NCI-H2171 (cell line): ENCODE data around the gene ALOX15B.
"Not testable (repeated sequence)": the region's sequence is repeated elsewhere in the genome, so short reads cannot be mapped to it uniquely, and the experiment has no call there.

ENCODE experiments used
- DNase-seq: peaks from one replicate; lab custom pipeline; 2025; lab: John Stamatoyannopoulos, UW

Gene ALOX15B

DNA sequence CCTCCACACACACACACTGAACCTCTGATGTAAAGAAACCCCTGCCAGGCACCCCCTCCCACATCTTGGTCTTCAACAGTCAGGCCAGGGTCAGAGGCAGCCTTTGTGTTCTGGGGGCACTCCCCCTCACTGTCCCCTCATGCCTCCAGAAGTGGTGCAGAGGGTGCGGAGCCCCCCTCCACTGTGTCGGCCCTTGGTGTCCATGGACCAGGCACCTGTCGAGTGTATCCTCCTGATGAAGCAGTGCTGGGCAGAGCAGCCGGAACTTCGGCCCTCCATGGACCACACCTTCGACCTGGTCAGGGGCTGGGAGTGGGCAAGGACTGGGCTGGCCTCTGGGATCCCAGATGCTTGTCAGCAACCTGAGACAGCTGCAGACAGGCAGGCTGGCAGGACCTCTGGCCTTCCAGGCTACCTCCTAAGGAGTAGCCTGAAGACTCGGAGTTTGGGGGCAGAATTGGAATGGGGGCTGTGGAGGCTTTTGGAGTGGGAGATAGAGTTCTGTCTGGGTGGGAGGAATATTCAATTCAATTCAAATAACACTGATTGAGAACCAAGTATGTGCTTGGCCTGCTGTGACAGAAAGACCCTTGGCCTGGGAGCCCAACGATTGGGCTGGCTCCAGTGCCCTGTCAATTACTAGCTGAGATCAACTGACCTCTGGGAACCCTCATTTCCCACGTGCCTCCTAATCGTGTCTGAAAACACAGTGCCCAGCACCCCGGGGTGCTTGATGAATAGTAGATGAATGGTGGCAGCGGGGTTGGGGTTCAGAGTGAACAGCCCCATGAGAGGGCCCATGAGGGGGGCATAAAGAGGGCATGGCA is 24.9 kb upstream of the ALOX15B start:
- no peak for DNase-seq

DNA sequence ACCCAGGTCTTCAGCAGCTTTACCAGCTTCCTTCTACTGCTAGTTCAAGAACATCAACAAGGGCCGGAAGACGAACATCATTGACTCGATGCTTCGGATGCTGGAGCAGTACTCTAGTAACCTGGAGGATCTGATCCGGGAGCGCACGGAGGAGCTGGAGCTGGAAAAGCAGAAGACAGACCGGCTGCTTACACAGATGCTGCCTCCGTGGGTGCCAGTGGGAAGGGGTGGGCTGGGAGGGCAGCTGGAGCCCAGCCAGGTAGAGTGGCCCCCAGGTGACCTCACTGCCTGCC is 24.4 kb upstream of the ALOX15B start:
- no peak for DNase-seq

DNA sequence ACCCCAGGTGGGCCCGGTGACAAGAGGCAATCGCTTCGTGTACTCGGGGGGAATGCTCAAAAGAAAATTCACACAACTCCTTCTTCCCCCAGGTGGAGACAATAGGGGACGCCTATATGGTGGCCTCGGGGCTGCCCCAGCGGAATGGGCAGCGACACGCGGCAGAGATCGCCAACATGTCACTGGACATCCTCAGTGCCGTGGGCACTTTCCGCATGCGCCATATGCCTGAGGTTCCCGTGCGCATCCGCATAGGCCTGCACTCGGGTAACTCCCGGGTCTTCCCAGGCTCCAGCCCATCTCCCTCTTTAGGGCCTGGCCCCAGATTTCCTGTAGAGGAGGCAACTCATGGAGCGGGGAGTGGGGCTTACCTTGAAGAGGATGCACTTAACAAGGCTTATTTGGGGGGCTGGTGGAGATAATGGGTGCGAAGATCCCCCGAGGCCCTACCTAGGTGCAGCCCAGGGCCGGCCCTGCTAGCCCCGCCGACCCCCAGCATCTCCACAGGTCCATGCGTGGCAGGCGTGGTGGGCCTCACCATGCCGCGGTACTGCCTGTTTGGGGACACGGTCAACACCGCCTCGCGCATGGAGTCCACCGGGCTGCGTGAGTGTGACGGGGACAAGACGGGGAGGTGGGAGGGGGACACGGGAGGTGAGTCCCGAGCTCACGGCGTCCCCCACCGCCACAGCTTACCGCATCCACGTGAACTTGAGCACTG is 23.5 kb upstream of the ALOX15B start:
- no peak for DNase-seq

DNA sequence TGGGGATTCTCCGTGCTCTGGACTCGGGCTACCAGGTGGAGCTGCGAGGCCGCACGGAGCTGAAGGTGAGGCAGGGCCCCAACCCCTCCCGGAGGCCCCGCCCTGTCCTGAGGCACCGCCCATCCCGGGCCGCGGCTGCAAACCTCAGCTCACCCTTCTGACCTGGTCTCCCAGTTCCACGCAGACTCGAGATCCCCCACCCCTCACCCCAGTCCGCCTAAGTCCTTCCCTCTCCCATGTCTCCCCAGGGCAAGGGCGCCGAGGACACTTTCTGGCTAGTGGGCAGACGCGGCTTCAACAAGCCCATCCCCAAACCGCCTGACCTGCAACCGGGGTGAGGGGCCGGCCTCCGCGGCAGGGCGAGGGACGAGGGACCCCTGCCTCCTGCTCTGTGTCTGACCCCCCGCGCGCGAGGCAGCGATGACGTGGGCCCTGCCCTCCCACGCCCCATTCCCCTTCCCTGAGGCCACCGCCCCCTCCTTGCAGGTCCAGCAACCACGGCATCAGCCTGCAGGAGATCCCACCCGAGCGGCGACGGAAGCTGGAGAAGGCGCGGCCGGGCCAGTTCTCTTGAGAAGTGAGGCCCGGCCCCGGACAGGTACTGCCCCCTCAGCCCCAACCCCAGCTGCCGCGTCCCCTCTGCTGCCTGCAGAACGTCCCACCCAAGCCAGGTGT is 22.8 kb upstream of the ALOX15B start:
- no peak for DNase-seq

DNA sequence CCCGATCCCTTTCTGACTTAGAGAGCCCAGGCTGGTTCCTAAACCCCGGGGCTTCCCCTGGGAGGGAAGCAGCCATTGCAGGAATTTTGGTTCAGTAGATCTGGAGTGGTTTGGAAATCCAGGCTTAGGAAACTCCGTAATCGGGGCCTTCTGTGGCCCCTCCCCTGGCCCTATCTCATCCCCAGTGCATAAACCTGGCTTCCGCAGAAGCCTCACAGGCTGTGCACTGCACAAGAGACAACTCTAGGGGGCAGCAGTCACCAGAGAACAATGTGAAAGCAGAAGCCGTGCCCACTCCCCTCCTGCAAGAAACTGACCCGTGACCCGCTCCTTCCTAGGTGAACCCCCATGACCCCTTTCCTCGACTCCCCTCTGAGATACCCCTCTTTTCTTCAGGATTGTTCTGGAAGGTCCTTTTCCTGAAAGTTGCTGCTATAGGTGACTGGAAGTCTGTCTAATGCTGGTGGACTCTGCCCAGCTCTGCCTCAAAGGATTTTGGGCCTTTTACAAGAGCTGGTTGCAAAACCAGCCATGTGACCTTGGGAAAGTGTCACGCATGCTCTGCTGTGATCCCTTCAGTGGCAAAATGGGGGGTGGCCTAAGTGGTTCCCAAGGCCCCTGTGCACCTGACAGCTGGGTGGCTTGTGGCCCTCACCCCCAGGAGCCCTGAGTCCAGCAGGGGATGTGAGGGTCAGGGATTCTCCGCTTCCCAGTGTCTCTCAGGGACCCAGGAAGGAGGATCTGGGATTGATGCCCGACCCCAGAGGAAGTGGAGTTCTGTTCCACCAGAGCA is 22.0 kb upstream of the ALOX15B start:
- DNase-seq = no peak

DNA sequence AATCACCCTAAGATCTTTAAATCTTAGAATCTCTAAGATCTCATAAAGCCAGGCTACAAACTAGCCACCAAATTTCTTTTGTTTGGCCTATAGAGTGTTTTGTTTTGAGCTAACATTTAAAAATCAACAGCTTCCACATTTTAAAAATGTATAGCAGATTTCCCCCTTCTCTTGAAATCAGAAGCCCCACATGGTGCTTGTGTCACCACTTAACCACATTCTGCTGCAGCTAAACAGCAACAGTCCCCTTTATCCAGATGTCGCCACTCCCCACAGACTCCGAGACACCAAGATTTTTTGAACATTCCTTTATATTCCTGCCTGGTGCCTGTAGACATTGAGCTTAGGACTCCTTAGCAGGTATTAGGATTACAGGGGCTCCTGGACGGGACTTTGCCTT is 20.4 kb upstream of the ALOX15B start:
- no peak for DNase-seq

DNA sequence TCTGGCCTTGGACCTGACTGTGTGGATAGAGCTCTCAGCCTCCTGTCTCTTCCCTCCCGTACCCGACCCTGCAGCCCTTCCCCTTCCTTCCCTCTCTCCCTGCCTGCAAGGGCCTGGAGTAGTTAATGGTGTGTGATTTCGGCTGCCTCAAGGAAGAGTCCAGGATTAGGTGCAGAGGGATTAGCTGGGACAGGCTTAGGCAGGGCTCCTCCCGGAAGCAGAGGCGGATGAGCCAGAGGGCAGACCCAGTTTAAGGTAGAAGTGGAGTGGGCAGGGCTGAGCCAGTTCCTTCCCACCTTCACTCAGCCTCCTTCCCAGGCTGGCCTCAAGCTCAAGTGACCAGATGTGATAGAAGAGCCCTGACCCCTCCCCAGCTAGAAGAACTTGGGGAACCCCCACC is 19.7 kb upstream of the ALOX15B start:
- DNase-seq = no peak

DNA sequence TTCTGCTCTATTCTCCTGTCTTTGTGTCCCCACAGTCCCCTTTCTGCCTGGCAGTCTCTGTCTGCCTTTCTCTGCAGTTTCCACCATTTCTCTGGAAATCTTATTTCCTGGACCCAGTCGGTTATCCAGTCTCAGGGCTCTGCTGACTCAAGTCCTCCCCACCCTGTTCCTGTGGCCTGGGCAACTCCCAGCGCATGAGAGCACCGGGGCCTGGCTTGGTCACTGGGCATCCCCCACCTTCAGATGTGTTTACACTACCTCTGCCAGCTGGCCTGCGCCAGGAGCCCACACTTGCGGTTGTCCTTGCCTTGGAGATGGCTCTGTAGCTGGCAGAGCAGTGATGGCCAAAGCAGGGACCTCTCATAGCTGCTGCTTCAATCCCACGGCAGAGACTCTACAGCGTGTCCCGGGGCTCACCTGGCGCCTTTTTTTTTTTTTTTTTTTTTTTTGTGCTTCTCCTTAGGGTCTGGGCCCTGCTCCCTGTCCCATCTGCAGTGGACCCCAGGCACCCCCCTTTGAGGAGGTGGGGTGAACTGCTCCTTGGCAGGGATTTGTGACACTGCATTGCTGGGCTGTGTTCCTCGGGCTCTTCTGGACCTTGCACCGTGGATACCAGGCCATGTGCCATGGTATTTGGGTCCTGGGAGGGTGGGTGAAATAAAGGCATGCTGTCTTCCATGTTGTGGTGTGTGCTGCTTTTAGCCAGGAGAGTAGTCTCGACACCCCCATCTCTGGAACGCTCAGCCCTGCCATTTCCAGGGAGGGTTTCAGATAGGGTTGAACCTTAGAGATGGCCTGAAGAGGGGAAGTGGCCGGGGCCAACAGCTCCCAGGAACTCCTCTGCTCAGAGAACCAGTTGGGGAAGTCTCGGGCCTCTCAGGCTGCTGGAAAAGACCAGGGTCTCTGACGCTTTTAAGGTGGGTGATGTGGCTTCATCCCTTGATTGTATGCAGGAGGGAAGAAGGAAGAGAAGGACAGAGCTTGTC is 18.9 kb upstream of the ALOX15B start:
- DNase-seq = no peak

DNA sequence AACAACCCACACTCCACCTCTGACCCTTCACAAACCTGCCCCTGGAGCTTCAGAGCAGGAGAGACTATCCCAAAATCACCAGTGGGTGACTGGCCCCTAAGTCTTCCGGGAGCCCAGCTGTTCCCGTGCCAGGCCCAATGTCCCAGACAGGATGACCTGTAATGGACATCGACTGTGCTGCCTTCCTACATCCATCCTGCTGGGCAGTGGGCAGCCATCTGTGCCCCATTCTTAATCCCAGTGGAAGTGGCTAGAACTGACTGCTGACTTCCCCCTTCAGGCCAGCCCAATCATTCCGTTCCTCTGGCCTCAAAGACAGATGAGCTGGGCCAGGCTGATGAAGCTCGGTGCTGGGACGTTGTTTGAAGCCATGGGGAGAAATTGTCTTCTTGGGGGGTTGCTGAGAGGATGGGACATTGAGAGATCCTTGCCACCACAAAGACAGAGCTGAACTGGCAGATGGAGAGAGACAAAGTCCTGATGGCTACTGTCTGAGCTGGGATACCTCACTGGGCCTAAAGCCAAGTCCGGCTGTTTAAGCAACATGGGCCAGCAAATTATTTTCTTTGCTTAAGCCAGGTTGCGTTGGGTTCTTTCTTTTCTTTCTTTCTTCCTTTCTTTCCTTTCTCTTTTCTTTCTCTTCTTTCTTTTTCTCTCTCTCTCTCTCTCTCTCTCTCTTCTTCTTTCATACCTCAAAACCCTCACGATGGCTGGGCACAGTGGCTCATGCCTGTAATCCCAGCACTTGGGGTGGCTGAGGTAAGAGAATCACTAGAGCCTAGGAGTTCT is 17.9 kb upstream of the ALOX15B start:
- DNase-seq = no peak

DNA sequence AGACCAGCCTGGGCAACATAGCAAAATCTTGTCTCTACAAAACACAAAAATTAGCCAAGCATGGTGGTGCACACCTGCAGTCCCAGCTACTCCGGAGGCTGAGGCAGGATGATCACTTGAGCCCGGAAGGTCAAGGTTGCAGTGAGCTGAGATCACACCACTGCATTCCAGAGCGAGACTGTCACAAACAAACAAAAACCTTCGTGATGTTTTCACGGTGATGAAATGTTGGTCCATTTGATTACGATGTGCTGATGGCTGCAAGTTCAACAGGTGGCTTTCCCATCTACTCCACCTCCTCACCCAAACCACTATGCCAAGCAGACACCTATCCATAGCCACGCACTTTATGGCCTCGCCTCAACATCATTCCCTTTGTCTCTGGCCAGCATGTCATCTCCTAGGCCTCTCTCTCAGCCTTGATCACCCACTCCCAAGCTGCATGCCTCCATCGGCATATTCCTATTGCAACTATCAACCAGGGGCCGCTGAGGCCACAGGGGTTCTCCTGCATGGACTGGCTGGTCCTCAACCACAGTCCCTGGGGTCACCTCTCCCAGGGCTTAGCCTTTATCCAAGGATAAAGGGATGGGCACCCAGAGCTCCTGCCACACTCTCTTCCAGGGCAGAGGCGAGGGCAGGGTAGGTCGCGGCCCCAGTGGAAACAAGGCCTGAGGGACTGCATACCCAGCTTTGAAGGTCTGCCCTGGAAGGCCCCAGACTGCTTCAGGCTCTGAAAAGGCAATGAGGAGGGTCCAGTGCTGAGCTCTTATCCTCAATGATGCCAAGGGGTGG is 17.1 kb upstream of the ALOX15B start:
- DNase-seq = no peak

DNA sequence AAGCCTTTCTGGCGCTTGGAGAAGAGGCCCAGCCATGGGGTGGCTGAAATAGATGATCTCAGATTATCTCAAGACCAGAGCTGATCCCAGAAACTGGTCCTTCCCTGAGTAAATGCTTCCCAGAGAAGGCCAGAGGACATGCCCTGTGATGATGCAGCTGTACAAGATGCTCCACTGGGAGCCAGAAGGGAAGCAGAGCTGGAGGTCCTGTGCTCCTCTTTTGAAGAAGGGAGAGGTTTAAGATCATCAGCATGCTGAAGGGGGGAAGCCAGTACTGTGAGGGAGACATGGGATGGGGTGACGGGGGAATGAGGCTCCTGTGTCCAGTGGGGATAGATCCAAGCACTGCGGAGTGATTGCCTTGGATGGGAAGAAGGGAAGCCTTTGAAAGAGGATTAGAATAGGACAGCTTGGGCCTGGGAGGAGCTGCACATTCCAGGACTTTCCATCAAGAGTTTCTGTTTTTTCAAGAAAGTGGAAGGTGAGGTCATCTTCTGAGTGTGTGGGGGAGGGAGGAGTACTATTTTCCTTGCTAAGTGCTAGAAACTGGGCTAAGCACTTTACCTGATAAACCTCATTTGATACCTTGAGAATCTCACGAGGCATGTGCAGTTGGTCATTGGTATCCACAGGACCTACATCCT is 16.4 kb upstream of the ALOX15B start:
- no peak for DNase-seq

DNA sequence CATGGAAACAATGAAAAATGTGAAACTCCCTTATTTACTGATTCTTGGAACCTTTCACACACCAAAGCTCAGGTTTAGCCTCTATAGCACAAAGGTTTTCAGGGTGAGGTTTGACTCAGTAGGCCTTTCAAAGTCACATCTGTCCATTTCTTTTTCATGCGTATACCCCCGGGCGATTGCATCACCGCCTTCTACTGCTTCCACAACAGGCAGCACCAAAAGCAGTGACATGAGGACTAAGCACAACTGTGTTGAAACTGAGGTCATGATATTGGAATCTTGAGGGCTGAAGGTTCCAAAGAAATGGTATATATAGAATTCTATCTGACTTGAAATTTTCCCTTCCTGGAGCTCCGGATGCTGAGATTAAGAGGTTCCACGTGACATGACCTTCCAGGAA is 14.7 kb upstream of the ALOX15B start:
- not testable (repeated sequence) for DNase-seq

DNA sequence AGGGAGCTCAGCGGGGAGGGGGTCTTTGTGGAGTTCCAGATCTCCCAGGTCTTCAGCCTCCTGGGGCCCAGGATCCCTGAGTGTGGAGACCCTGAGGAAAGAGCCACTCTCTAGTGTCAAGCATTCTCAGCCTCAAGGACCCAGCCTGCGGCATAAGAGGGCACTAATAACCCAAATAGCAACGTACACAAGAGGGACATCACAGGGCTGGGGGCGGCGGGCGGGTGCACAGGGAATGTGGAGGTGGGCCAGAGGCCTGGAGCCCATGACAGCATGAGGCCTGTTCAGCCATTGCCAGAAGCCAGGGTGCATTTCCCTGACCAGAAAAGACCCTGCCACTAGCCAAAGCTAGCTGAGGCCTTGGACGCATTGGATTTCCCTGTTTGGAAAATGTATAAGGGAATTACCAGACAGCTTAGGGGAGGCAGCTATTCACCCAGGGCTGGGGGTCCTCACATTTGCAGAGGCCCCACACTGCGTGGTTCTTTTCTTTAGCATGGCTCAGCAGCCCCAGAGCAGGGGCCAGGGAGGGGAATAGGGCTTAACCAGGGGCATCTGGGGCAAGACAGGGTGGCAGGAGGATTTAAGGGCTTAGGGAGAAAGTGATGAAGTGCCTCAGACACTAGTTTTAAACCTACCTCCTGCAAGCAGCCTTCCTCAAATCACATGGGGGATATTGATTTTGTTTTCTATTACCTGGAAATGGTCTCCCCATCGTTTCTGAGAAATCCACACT is 13.5 kb upstream of the ALOX15B start:
- no peak for DNase-seq

DNA sequence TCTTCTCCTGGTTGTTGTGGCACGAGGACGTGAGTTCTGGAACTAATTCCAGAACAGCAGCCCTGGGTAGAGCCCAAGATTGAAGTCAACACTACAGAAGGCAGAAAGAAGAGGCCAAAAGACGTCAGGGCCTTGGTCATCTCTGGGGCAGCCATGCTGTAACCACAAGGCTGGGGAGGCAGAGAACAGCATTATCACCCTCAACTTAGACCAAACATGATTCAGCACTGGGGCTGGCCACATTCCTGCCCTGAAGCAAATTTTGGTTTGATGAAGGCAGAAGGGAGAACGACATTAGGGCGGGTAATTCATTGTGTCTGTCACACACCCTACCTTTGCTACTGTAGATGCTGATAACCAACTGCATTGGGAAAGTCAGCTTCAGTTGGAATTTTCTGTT is 9.7 kb upstream of the ALOX15B start:
- DNase-seq = no peak

DNA sequence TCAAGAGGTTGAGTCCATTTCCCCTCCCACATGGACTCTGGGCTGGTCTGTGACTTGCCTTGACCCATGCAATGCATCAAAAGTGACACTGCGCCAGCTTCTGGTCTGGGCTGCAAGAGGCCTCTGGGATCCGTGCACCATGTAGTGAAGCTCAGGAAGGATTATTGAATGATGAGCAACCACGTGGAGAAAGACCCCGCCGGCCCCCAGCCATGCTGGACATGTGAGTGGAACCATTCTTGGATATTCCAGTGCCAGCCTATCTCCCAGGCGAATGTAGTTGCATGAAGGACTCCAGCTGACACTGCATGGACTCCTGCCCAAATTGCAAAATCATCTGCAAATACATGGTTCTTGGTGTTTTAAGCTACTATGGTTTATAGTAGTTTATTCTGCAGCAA is 7.6 kb upstream of the ALOX15B start:
- no peak for DNase-seq

DNA sequence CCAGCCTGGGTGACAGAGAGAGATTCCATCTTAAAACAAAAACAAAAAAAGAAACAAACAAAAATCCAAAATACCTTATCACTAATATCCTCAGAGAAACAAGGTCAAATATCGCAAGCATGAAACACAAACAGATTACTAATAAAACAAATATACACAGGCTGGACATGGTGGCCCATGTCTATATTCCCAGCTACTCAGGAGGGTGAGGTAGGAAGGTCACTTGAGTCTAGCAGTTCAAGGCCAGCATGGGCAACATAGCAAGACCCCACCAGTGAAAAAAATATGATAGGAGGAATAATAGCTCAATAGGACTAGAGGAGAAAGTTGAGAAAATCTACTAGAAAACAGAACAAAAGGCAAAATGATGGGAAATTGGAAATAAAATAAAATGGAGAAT is 6.9 kb upstream of the ALOX15B start:
- DNase-seq = no peak

DNA sequence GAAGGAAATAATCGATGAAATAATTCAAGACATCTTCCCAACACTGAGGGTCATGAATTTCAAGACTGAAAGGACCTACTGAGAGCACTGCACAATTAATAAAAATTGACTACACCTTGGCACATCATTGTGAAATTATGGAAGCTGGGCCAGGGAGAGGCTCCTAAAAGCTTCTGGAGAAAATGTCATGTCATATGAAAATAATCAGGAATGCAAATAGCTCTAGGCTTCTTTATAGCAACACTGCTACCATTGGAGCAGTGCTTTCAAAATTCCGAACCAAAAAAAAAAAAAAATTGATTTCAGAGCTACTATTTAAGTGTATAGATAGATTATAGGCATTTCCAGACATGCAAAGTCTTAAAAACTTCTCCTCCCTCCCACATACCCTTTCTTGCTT is 6.4 kb upstream of the ALOX15B start:
- DNase-seq = no peak

DNA sequence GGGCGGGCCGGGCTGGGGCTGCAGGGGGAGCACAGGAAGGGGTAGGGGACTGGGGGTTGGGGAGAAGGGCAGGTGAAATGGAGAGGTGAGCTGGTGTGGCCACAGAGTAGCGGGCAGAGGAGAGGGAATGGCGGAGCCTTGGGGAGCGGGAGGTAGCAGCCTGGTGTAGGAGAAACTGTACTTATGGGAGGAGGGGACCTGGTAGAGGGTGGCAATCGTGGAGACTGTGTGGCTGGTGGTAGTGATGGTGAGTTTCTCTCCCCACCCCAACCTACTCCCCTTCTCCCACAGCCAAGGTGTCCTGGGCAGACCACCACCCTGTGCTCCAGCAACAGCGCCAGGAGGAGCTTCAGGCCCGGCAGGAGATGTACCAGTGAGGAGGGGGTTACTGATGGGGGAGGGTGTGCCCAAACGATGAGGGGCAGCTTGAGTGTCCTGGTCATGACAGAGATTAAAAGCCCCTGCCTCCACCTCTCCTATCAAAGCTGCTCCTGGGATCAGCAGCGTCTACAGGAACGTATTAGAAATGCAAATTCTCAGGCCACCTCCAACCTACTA is 831 bp downstream of the ALOX15B start:
- no peak for DNase-seq
